Kidney (tissue), 14 donors: Measurements from ENCODE around the gene COG7. TPM values are rescaled to one million over a fixed set of nuclear protein-coding genes. Genes with fewer than 3 reads are reported as not detected.
"Not testable (repeated sequence)": the region's sequence is repeated elsewhere in the genome, so short reads cannot be mapped to it uniquely, and the experiment has no call there.

Source experiments
- DNase-seq, 5 donors: peaks; one replicate each; pipeline ENCODE4 v3.0.0-alpha.2; 2013 to 2020
- FAIRE-seq: peaks from 2 replicates; lab custom pipeline; 2012; peaks lifted over from hg19 to GRCh38; lab: Jason Lieb, UNC
- H3K27ac ChIP-seq, 2 donors: one replicate each; pipeline ENCODE4 v1.7.0; 2013; ENCODE audit warnings: low read depth in 2 of 2, low read length in 2 of 2, inconsistent platforms in 1 of 2
- H3K27me3 ChIP-seq: one replicate; pipeline ENCODE4 v1.7.1; 2013; ENCODE audit warnings: low read length, inconsistent platforms; ENCODE audit not compliant: control insufficient read depth, insufficient read depth
- H3K36me3 ChIP-seq, 3 donors: one replicate each; pipeline versions ENCODE4 v1.7.0 to v1.7.1; 2013; ENCODE audit warnings: low read length in 3 of 3, control low read depth in 1 of 3, inconsistent platforms in 1 of 3; ENCODE audit not compliant: insufficient read depth in 3 of 3, control insufficient read depth in 2 of 3
- H3K4me1 ChIP-seq, 3 donors: one replicate each; pipeline versions ENCODE4 v1.7.0 to v1.7.1; 2013; ENCODE audit warnings: low read length in 3 of 3, inconsistent platforms in 1 of 3, low read depth in 1 of 3; ENCODE audit not compliant: control insufficient read depth in 2 of 3, insufficient read depth in 2 of 3
- H3K4me3 ChIP-seq, 3 donors: one replicate each; pipeline versions ENCODE4 v1.7.0 to v1.8.1; 2013; ENCODE audit warnings: low read length in 3 of 3, control low read depth in 1 of 3, inconsistent platforms in 1 of 3
- H3K9ac ChIP-seq, 3 donors: one replicate each; pipeline versions ENCODE4 v1.7.0 to v1.7.1; 2013; ENCODE audit warnings: low read length in 3 of 3, control low read depth in 1 of 3, inconsistent platforms in 1 of 3
- H3K9me3 ChIP-seq, 3 donors: one replicate each; pipeline versions ENCODE4 v1.7.0 to v1.7.1; 2013; ENCODE audit warnings: low read length in 3 of 3, control low read depth in 1 of 3, inconsistent platforms in 1 of 3; ENCODE audit not compliant: control insufficient read depth in 2 of 3, insufficient read depth in 1 of 3
- CTCF ChIP-seq: IDR thresholded peaks from 3 replicates; pipeline ENCODE4 v1.5.1; 2012; ENCODE audit warnings: mild to moderate bottlenecking, moderate library complexity, borderline replicate concordance; ENCODE audit not compliant: insufficient read depth; ENCODE audit errors: extremely low read depth
- intact Hi-C: fragments of 100-400 bp; cut with DNase I; formaldehyde crosslinking; loops from one replicate; pipeline ENCODE4 v1.11.1; 2022
- polyA plus RNA-seq: library from polyadenylated mRNA; stranded (reverse); fragments of 350-450 nt; fragmentation: Illumina TruSeq; extraction: RNeasy Lipid Tissue Mini Kit (QIAGEN cat#74804); gene quantifications from one replicate; pipeline ENCODE4 v1.2.3, GENCODE V29; 2014; ENCODE audit warnings: low read depth, low replicate concordance; ENCODE audit not compliant: insufficient read depth
- total RNA-seq: library from RNA; stranded (reverse); fragmentation: NEBNext Ultra II Directional; extraction: Animal tissue kit (Norgen Biotek cat#: 25700); gene quantifications from one replicate; pipeline ENCODE4 v1.2.1, GENCODE V29; 2021
- donor health status: control.
- donor health status: control.
- donor health status: control.
- donor health status: control.
- donor health status: control.
- donor health status: DM: yes; HTN: yes; CAD: no.
- donor health status: Normal renal cell carcinoma (clear cell type).

Gene COG7
- total and polyA plus RNA-seq, 2 donors from 2014 or later, result 25.2 to 27.0 TPM

DNA sequence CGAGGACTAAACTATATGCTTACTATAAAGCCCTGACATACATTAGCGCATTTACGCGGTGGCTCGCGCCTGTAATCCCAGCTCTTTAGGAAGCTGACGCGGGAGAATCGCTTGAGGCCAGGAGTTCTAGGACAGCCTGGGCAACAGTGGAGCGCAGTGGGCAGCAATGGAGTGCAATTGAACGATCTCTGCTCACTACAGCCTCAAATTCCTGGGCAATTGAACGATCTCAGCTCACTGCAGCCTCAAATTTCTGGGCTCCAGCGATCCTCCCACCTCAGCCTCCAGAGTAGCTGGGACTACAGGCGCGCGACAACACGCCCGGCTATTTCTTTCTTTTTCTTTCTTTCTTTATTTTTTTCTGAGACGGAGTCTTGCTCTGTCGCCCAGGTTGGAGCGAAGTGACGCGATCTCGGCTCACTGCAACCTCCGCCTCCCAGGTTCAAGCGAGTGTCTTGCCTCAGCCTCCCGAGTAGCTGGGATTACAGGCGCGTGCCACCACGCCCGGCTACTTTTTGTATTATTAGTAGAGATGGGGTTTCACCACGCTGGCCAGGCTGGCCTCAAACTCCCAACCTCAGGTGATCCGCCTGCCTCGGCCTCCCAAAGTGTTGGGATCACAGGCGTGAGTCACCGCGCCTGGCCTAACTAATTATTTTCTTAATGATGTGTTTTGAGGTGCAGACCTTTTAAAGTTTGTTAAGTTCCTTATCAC, 506 bp upstream of the COG7 start:
- FAIRE-seq, result no peak
- H3K9ac ChIP-seq, result peak overlapping the region; percentile 72 to 94 (median 91)
- DNase-seq, result no peak
- H3K27ac ChIP-seq, result peak overlapping the region in 1 of 2 donors; percentile 89
- no peaks in the 10 kb centered on the region for H3K36me3 ChIP-seq
- TF ChIP-seq CTCF, result no peak
- no peaks in the 10 kb centered on the region for H3K27me3 ChIP-seq
- intact Hi-C loops, result no loop called here
- no peaks in the 10 kb centered on the region for H3K9me3 ChIP-seq
- peaks cover 0 to 8% (median 3%) of the 10 kb centered on the region in 3 donors for H3K4me1 ChIP-seq
- H3K4me3 ChIP-seq, result peak overlapping the region; percentile 75 to 100 (median 92)

DNA sequence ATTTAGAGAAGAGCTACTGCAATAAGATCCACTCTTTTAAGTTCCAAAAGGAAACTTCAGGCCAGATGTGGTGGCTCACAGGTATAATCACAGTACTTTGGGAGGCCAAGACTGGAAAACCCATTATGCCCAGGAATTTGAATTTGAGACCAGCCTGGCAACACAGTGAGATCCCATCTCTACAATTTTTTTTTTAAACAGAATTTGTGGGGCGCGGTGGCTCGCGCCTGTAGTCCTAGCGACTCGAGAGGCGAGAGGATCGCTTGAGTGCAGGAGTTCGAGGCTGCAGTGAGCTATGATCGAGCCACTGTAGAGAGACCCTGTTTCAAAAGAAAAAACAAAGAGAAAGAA, 793 bp downstream of the COG7 start:
- H3K4me1 ChIP-seq, result peaks cover 0 to 8% (median 3%) of the 10 kb centered on the region in 3 donors
- H3K9ac ChIP-seq, result peak overlapping the region; percentile 72 to 94 (median 91)
- peak overlapping the region; percentile 75 to 100 (median 92) for H3K4me3 ChIP-seq
- no peaks in the 10 kb centered on the region for H3K9me3 ChIP-seq
- H3K27me3 ChIP-seq, result no peaks in the 10 kb centered on the region
- no peaks in the 10 kb centered on the region for H3K36me3 ChIP-seq
- H3K27ac ChIP-seq, result peak overlapping the region in 1 of 2 donors; percentile 79
- intact Hi-C loops, result no loop called here
- no peak for FAIRE-seq
- DNase-seq, result peak in 1 of 5 donors; percentile 16
- no peak for TF ChIP-seq CTCF

- Histone ChIP-seq H3K4me1 (peaks cover 0 to 8% (median 2%) of the 10 kb centered on the region in 3 donors), H3K4me3 (no peak overlapping the region), H3K9ac (no peak overlapping the region), H3K27ac (no peak overlapping the region), H3K9me3 (no peaks in the 10 kb centered on the region), H3K27me3 (no peaks in the 10 kb centered on the region), H3K36me3 (peaks cover 0 to 11% (median 4%) of the 10 kb centered on the region in 3 donors)
- DNase-seq (no peak), FAIRE-seq (no peak)
- intact Hi-C loops, result no loop called here
- TF ChIP-seq CTCF, result no peak
These were observed 4.6 kb downstream of the COG7 start for GRCh38 chr16:23448392-23448791.

DNA sequence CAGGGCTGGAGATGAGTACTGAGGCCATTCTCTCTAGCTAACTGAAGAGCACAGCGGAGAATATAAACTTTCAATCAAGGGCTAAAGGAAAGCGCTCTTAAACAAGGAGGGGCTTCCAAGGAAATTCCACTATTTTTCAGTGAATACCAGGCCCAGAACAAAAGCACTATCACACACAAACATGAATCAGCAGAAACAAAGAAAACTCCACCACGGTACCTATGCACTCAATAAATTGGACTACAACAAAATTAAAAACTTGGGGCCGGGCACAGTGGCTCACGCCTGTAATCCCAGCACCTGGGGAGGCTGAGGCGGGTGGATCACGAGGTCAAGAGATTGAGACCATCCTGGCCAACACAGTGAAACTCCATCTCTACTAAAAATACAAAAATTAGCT, 15.4 kb downstream of the COG7 start:
- H3K27me3 ChIP-seq, H3K4me1 ChIP-seq, H3K27ac ChIP-seq, H3K4me3 ChIP-seq, H3K9me3 ChIP-seq, H3K9ac ChIP-seq, FAIRE-seq, DNase-seq, intact Hi-C loops: not testable (repeated sequence)
- peaks cover 9 to 28% (median 13%) of the 10 kb centered on the region in 3 donors for H3K36me3 ChIP-seq
